VCaP (cell line): ENCODE measurements around the gene SLC2A6.

Source experiments
- H3K27ac ChIP-seq: fragments of 450-650 bp; 2 replicates; pipeline ENCODE4 v1.5.1; 2017
- TF ChIP-seq, protein P1 (sequence below): fragments of 450-650 bp; conservative IDR thresholded peaks from 2 replicates; pipeline ENCODE4 v1.5.1; 2017; ENCODE audit warnings: mild to moderate bottlenecking, moderate library complexity

Gene SLC2A6

DNA sequence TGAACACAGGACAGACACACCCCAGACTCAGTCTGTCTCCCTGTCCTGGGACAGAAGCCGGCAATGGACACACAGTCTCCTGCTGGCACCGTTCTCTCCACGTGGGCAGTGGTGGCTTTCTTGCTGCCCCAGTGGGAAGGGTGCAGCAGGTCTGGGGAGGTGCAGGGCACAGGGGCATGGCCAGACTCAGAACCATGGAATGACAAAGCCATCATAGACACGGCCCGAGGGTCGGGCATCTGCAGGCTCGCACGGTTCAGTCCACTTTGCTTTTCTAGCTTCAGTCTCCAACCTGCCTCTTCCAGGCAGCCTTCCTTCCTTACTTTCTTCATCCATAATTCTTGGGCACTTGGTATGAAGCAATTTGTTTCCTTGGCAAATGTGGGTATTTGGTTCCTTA is 29.1 kb upstream of the SLC2A6 start:
- TF ChIP-seq, protein P1, sequence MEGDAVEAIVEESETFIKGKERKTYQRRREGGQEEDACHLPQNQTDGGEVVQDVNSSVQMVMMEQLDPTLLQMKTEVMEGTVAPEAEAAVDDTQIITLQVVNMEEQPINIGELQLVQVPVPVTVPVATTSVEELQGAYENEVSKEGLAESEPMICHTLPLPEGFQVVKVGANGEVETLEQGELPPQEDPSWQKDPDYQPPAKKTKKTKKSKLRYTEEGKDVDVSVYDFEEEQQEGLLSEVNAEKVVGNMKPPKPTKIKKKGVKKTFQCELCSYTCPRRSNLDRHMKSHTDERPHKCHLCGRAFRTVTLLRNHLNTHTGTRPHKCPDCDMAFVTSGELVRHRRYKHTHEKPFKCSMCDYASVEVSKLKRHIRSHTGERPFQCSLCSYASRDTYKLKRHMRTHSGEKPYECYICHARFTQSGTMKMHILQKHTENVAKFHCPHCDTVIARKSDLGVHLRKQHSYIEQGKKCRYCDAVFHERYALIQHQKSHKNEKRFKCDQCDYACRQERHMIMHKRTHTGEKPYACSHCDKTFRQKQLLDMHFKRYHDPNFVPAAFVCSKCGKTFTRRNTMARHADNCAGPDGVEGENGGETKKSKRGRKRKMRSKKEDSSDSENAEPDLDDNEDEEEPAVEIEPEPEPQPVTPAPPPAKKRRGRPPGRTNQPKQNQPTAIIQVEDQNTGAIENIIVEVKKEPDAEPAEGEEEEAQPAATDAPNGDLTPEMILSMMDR, result no peak
- no peak overlapping the region for H3K27ac ChIP-seq

DNA sequence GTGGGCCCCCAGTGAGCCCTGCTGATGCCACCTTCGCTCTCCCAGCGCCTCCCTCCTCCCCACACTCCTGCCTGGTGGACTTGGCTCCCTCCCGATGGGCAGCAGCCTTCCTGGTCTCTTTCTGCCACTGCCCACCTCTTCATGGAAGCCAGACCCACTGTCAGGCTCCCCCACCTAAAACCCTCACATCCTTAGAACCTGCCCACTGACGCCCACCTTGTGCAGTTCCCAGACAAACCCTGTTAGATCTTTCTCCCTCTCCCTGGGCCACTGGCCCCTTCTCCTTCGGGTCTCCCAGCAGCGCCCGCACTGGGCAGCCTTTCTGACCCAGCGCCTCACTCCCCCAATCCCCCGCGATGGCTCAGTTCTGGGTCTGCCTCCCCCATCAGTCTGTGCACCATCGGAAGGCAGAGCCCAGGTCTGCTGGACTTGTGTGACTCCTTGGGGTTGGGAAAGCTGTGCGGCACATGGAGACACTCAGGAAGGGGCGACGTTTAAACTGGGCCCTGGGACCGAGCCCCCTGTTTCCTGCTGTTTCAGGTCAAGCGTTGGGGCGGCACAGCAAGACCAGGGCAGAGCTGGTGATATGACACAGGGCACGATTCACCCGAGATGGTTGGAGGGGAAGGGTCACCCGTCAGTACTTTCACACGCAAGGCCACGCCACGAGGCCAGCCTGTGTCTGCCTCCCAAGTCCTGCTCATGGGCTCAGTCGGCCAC is 28.5 kb upstream of the SLC2A6 start:
- TF ChIP-seq, protein P1, result no peak
- peak overlapping the region; percentile 52; the same call in 1 of the 2 replicates for H3K27ac ChIP-seq

DNA sequence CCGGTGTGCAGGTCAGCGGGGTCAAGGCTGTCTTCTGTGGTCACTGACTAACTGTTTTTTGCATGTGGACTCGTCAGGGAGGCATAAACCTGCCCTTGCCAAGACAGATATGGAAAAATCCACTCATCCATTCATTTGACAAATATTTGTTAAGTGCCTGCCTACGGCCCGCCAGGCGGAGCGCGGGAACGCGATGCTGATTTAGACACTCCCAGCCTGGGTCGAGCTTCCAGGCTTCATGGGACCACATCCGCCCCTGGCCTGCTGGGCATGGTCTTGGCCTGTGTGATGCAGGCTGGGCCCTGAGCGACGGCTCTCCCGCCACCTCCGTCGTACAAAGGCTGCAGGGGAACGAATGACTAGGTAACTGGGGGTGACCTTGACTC is 27.7 kb upstream of the SLC2A6 start:
- H3K27ac ChIP-seq, result peak overlapping the region; percentile 52
- TF ChIP-seq, protein P1, result no peak

DNA sequence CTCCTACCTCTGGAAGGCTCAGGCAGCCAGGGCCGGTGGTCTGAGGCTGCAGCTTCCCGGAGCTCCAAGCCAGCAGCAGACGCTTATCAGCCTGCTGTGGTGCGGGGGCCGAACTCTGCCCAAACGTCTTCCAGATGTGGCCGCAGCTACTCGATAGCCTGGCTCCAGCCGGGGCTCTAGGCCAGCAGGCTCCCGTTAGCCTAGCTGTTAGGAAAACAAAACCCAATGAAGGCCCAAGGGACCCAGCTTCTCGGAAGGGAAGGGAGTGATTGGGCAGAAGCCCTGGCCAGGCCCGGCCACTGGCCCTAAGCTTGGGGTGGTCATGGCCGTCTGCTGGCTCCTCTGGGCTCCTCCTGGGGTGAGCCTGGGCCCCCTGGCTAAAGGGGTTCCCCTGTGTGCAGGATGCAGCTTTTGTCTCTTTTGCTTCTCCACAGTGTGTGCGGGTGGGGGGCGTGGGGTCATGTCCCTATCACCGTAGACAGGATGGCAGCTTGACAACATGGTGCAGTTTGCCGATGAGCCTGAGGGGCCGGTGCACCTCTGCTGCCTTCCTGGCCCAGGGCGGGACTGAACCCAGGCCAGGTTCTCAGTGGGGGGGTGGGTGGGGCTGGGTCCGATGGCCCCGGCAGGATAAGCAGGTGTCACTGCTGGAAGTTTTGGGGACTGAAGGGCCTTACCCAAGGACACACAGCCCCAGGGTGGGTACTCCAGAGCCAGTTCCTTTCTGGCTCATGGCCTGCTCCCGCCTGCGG is 27.2 kb upstream of the SLC2A6 start:
- peak overlapping the region; percentile 52 for H3K27ac ChIP-seq
- TF ChIP-seq, protein P1, result no peak

DNA sequence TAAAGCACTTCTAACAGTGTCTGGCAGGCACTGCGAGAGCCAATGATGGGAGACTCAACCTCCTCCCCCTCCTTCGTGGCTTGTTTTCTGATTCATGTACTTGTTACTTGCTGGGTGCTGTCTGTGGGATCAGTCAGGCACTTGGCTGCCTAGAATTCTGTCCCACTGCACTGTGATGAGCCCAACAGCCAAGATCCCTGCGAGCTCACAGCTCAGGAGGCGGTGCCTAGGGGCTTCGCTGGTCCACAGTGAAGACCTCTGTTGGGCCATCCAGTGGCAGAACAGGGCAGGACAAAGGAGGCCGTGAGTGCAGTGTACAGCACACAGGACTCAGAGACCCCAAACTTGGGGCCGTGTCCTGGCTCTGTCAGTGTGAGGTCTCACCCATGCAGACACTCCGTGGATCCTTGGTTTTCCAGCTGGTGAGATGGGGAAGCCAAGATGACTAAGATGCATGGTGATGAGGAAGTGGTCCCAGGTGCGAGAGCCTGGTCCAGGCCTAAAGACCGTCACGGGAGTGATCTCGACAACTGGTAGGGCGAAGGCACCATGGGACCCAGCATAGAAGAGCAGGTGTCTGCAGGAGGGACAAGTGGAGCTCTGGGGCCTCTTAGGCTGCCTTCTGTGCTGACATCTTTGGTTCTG is 26.4 kb upstream of the SLC2A6 start:
- TF ChIP-seq, protein P1, result no peak
- H3K27ac ChIP-seq, result peak overlapping the region; percentile 52; the same call in 1 of the 2 replicates

DNA sequence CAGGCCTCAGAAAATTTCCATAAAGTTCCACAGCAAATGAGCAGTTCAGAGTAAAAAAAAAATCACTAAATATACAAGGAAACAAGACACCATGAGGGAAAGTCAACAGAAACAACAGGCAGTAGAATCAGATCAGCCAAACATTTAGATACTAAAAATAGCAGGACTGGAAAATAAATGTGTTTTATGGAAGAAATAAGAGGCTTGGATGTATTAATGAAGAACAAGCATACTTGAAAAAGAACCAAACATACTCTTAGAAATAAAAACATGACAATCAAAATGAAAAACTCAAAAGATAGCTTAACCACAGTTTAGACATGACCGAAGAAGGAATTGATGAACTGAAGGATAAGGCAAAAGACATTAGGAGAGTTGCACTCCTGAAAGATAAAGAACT is 23.2 kb upstream of the SLC2A6 start:
- no peak overlapping the region for H3K27ac ChIP-seq
- TF ChIP-seq, protein P1, result no peak

DNA sequence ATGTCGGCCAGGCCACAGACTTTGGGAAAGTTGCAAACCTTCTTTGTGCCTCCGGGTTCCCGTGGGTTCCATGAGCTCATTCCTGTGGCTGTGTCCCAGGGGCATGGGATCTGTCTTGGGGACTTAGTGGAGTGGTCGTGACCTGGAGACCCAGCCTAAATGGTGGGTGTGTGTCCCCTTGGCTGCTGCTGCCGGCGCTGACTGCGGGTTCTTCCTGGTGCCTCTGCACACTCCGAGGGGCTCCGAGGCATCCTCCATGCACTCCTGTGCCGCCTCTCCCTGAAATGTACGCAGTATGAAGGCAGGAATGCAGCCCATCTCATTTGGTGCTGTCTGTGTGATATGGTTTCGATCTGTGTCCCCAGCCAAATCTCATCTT is 21.0 kb upstream of the SLC2A6 start:
- TF ChIP-seq, protein P1, result no peak
- no peak overlapping the region for H3K27ac ChIP-seq
